HepG2 (cell line): ENCODE measurements around the gene IRF2. TPM values are rescaled to one million over a fixed set of nuclear protein-coding genes. Genes with fewer than 3 reads are reported as not detected.

Source experiments
- AHR ChIP-seq: IDR thresholded peaks from 2 replicates; pipeline ENCODE4 v1.6.1; 2018; ENCODE audit warnings: missing genetic modification reagents, missing compliant biosample characterization
- CHD2 ChIP-seq: IDR thresholded peaks from 2 replicates; pipeline ENCODE4 v1.6.1; 2011; ENCODE audit warnings: low read depth, low read length, improper control_type of control experiment
- HOXD1 ChIP-seq: sonication (generic); formaldehyde crosslinking; IDR thresholded peaks from 2 replicates; pipeline ENCODE4 v1.5.0; 2020; ENCODE audit warnings: missing genetic modification reagents
- STAT5B ChIP-seq: sonication (generic); formaldehyde crosslinking; IDR thresholded peaks from 2 replicates; pipeline ENCODE4 v1.4.0; 2020; ENCODE audit warnings: missing genetic modification reagents
- ZNF674 ChIP-seq: sonication (generic); formaldehyde crosslinking; IDR thresholded peaks from 2 replicates; pipeline ENCODE4 v1.5.0; 2020; ENCODE audit warnings: low read depth, mild to moderate bottlenecking, missing genetic modification reagents
- ZNF746 ChIP-seq: sonication (generic); formaldehyde crosslinking; IDR thresholded peaks from 2 replicates; pipeline ENCODE4 v1.8.0; 2022; ENCODE audit warnings: mild to moderate bottlenecking, missing genetic modification reagents
- polyA plus RNA-seq, 8 experiments: library from polyadenylated mRNA; depleted of rRNA in 3 of 8; stranded (reverse) in 7 of 8; unstranded in 1 of 8; fragments of >200 nt; fragmentation: Illumina TruSeq in 4 of 8; extraction: Trizol in 4 of 8; gene quantifications; 2 replicates each; pipeline versions ENCODE4 v1.2.1 to v1.2.3, GENCODE V29; 2011 to 2016; ENCODE audit warnings: low read depth in 4 of 8, missing spikeins in 1 of 8, mixed read lengths in 1 of 8; ENCODE audit not compliant: insufficient read depth in 1 of 8
- total RNA-seq, 5 experiments: library from RNA; depleted of rRNA; stranded (reverse); fragments of >200 nt; fragmentation: Illumina TruSeq; extraction: Trizol; gene quantifications; 2 replicates each; pipeline ENCODE4 v1.2.3, GENCODE V29; 2016; ENCODE audit warnings: low read depth in 1 of 5
- TF ChIP-seq, protein P1 (sequence below): sonication (generic); formaldehyde crosslinking; IDR thresholded peaks from 2 replicates; pipeline ENCODE4 v1.4.0; 2020; ENCODE audit warnings: missing genetic modification reagents
- TF ChIP-seq, protein P2 (sequence below), 2 experiments: sonication (generic) in 1 of 2; formaldehyde crosslinking in 1 of 2; IDR thresholded peaks; 2 replicates each; pipeline versions ENCODE4 v1.5.1 to v1.6.1; 2011 to 2020; ENCODE audit warnings: borderline replicate concordance in 1 of 2, low read depth in 1 of 2, low read length in 1 of 2, mild to moderate bottlenecking in 1 of 2, missing genetic modification reagents in 1 of 2, moderate library complexity in 1 of 2

Gene IRF2
- total and polyA plus RNA-seq, 2 of the 13 experiments (the other 11 are each of a cell fraction or from before 2014, with no cell fraction given): 15.5 to 28.8 TPM

DNA sequence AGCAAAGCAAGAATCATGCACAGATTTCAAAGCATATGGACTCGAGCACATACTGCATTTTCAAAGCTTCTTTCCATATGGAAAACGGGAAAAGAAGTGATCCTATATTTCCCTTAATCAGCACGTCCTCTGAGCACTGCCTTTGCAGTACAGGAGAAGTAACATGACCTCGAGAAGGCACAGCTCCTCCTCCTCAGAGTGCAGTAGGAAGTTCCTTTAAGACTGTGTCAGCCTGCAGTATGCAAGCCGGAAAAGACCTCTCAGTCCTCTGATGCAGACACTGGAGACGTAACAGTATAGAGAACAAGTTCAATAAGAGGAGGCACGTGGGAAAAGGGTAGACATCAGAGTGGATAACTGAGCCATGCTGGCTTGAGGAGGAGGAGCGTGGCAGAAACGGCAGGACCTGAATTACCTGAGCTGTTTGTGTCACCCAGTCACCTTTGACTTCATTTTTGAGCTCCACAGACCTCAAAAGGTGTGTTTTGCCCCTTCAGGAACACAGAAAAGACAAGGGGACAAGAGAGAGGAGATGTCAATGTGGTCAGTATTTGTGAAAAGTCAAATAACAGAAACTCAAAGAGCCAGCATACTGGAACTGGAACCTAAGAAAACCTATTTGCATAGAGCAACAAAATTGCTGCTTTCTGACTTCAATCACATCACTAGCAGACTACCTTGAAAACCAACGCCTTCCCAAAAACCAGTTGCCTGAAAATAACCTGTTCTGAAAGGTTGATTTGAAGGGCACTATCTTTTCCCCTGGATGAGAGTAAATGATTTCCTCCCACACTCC is 20.8 kb downstream of the IRF2 start (continued):
- TF ChIP-seq, protein P1, sequence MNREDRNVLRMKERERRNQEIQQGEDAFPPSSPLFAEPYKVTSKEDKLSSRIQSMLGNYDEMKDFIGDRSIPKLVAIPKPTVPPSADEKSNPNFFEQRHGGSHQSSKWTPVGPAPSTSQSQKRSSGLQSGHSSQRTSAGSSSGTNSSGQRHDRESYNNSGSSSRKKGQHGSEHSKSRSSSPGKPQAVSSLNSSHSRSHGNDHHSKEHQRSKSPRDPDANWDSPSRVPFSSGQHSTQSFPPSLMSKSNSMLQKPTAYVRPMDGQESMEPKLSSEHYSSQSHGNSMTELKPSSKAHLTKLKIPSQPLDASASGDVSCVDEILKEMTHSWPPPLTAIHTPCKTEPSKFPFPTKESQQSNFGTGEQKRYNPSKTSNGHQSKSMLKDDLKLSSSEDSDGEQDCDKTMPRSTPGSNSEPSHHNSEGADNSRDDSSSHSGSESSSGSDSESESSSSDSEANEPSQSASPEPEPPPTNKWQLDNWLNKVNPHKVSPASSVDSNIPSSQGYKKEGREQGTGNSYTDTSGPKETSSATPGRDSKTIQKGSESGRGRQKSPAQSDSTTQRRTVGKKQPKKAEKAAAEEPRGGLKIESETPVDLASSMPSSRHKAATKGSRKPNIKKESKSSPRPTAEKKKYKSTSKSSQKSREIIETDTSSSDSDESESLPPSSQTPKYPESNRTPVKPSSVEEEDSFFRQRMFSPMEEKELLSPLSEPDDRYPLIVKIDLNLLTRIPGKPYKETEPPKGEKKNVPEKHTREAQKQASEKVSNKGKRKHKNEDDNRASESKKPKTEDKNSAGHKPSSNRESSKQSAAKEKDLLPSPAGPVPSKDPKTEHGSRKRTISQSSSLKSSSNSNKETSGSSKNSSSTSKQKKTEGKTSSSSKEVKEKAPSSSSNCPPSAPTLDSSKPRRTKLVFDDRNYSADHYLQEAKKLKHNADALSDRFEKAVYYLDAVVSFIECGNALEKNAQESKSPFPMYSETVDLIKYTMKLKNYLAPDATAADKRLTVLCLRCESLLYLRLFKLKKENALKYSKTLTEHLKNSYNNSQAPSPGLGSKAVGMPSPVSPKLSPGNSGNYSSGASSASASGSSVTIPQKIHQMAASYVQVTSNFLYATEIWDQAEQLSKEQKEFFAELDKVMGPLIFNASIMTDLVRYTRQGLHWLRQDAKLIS (CRISPR knock-in tag): no peak
- TF ChIP-seq AHR (no peak), STAT5B (CRISPR knock-in tag) (no peak), ZNF746 (CRISPR knock-in tag) (no peak), HOXD1 (CRISPR knock-in tag) (no peak), ZNF674 (CRISPR knock-in tag) (no peak), CHD2 (no peak)
- TF ChIP-seq, protein P2, sequence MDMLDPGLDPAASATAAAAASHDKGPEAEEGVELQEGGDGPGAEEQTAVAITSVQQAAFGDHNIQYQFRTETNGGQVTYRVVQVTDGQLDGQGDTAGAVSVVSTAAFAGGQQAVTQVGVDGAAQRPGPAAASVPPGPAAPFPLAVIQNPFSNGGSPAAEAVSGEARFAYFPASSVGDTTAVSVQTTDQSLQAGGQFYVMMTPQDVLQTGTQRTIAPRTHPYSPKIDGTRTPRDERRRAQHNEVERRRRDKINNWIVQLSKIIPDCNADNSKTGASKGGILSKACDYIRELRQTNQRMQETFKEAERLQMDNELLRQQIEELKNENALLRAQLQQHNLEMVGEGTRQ (IDR thresholded peaks at IDR 0.05; ENCODE audit: low read depth, low read length): no peak
- TF ChIP-seq, protein P2 (CRISPR knock-in tag; IDR thresholded peaks at IDR 0.05; ENCODE audit: borderline replicate concordance): no peak
